ENCODE data around the gene KRT79. TPM values are rescaled to one million over a fixed set of nuclear protein-coding genes. Genes with fewer than 3 reads are reported as not detected.

The KRT79 gene
- total RNA-seq, 1 donor from 2014 or later, result not detected

DNA sequence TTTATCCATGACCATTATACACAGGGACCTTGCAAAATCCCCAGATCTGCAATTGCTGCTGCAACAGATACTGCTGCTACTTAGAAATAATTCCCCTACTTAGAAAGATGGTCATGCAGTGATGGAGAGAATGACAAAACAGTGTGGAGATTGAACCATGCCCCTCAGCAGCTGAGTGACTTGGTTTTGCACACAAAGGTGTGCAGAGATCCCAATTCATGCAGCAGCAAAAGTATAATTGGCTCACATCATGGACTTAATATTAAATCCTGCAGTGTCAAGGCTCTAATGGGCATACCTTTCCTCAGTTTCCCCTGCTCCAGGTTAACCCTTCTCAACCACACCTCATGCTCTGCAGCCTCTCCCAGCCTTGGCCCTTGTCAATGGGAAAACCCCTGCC lies 17.7 kb upstream of the KRT79 start:
- peaks cover 12% of the 10 kb centered on the region for H3K4me1 Mint-ChIP-seq (ENCODE audit: unreplicated experiment)

GRCh38 chr12:52850681-52851080 lies 16.6 kb upstream of the KRT79 start:
- no peak for DNase-seq (ENCODE audit: extremely low spot score, unreplicated experiment)
- H3K27ac Mint-ChIP-seq, result peak overlapping the region; percentile 83
- H3K36me3 Mint-ChIP-seq, result no peaks in the 10 kb centered on the region
- no peaks in the 10 kb centered on the region for H3K9me3 Mint-ChIP-seq
- TF ChIP-seq CTCF (conservative IDR thresholded peaks at IDR 0.05), result no peak
- peaks cover 22% of the 10 kb centered on the region for H3K27me3 Mint-ChIP-seq
- H3K4me1 Mint-ChIP-seq (ENCODE audit: unreplicated experiment), result peaks cover 12% of the 10 kb centered on the region
- peak overlapping the region; percentile 70 for H3K4me3 Mint-ChIP-seq

More for the DNA sequence above, 17.7 kb upstream of the KRT79 start:
- no peaks in the 10 kb centered on the region for H3K36me3 Mint-ChIP-seq
- no peaks in the 10 kb centered on the region for H3K9me3 Mint-ChIP-seq
- TF ChIP-seq CTCF (conservative IDR thresholded peaks at IDR 0.05), result no peak
- peak overlapping the region; percentile 4 for H3K27ac Mint-ChIP-seq
- H3K27me3 Mint-ChIP-seq, result peaks cover 22% of the 10 kb centered on the region
- DNase-seq (ENCODE audit: extremely low spot score, unreplicated experiment), result no peak
- H3K4me3 Mint-ChIP-seq, result no peak overlapping the region

- H3K36me3 Mint-ChIP-seq, result no peaks in the 10 kb centered on the region
- H3K4me1 Mint-ChIP-seq (ENCODE audit: unreplicated experiment), result peaks cover 12% of the 10 kb centered on the region
- no peaks in the 10 kb centered on the region for H3K9me3 Mint-ChIP-seq
- no peak overlapping the region for H3K4me3 Mint-ChIP-seq
- no peak for TF ChIP-seq CTCF (conservative IDR thresholded peaks at IDR 0.05)
- H3K27me3 Mint-ChIP-seq, result peaks cover 20% of the 10 kb centered on the region
- peak overlapping the region; percentile 88 for H3K27ac Mint-ChIP-seq
- DNase-seq (ENCODE audit: extremely low spot score, unreplicated experiment), result no peak
Observed at GRCh38 chr12:52849511-52849910, 15.4 kb upstream of the KRT79 start.

DNA sequence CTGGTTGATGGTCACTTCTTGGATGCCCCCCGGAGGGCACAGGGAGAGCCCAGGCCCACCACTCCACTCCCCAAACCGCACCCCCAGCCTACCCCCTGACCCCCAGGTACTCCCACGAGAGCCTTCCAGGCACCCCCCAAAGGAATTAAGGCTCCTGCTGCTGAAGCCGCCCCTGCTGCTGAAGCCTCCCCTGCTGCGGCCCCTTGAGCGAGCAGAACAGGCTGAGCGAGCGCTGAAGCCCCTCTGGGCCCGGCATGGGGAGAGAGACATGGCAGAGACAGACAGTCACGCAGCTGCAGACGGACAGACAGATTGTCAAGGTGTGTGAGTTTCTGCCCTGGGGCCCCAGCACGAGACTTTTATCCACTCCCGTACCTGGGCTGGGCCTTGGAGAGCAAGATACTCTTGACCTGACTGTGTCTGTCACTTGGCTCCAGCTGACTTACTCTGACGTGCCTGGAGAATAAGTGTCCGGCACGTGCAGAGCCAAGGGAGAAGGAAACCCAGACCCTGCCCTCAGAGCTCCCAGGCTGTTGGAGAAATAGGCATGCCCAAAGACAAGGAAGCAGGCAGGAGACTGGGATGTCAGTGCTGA lies 14.6 kb upstream of the KRT79 start, which contains the start of gene KRT78:
Gene KRT78, minus strand, starts transcription at position 334 of the 595 bp plus-strand sequence. Its CDS starts 64 bp downstream, at position 270.
- Mint-ChIP-seq H3K9me3 (no peaks in the 10 kb centered on the region), H3K4me1 (ENCODE audit: unreplicated experiment) (peaks cover 12% of the 10 kb centered on the region), H3K27ac (peak within 1 kb of the TSS; percentile 88), H3K4me3 (peak within 1 kb of the TSS; percentile 35), H3K27me3 (peaks cover 19% of the 10 kb centered on the region), H3K36me3 (no peaks in the 10 kb centered on the region)
- DNase-seq (ENCODE audit: extremely low spot score, unreplicated experiment), result no peak
- no peak for TF ChIP-seq CTCF (conservative IDR thresholded peaks at IDR 0.05)

GRCh38 chr12:52847335-52848102 lies 13.4 kb upstream of the KRT79 start:
- TF ChIP-seq CTCF (conservative IDR thresholded peaks at IDR 0.05), result no peak
- H3K4me1 Mint-ChIP-seq (ENCODE audit: unreplicated experiment), result peaks cover 12% of the 10 kb centered on the region
- H3K9me3 Mint-ChIP-seq, result no peaks in the 10 kb centered on the region
- DNase-seq (ENCODE audit: extremely low spot score, unreplicated experiment), result no peak
- peak overlapping the region; percentile 88 for H3K27ac Mint-ChIP-seq
- H3K27me3 Mint-ChIP-seq, result peaks cover 12% of the 10 kb centered on the region
- H3K36me3 Mint-ChIP-seq, result no peaks in the 10 kb centered on the region
- H3K4me3 Mint-ChIP-seq, result no peak overlapping the region
